Activated T-helper 1 cell treated with anti-CD3 and anti-CD28 coated beads, Interleukin-12 subunit alpha, Interleukin-12 subunit beta, Interleukin-2, Interleukin-4 antibody, amounts not matched to agents 30 ng/mL and 10 ng/mL and 1 ng/mL, durations not matched to agents 14 hours and 24 hours and 36 hours (primary cell): ENCODE measurements around the gene PLCL1. TPM values are rescaled to one million over a fixed set of nuclear protein-coding genes. Genes with fewer than 3 reads are reported as not detected.

Source experiments
- DNase-seq: peaks from one replicate; pipeline ENCODE4 v3.0.0; 2021; ENCODE audit warnings: low spot score
- H3K27ac Mint-ChIP-seq: one replicate; pipeline ENCODE4 v1.8.0; 2021; ENCODE audit warnings: mild to moderate bottlenecking, mixed read lengths
- H3K27me3 Mint-ChIP-seq: one replicate; pipeline ENCODE4 v1.8.0; 2022; ENCODE audit warnings: mild to moderate bottlenecking, moderate library complexity, mixed read lengths; ENCODE audit not compliant: insufficient read depth
- H3K36me3 Mint-ChIP-seq: one replicate; pipeline ENCODE4 v1.8.0; 2021; ENCODE audit warnings: low read depth, mixed read lengths
- H3K4me1 Mint-ChIP-seq: one replicate; pipeline ENCODE4 v1.8.0; 2021; ENCODE audit warnings: low read depth, mixed read lengths
- H3K4me3 Mint-ChIP-seq: one replicate; pipeline ENCODE4 v1.8.0; 2021; ENCODE audit warnings: mild to moderate bottlenecking, moderate library complexity, mixed read lengths
- H3K9me3 Mint-ChIP-seq: one replicate; pipeline ENCODE4 v1.8.0; 2021; ENCODE audit warnings: mixed read lengths
- intact Hi-C: fragments of 100-400 bp; cut with micrococcal nuclease; formaldehyde crosslinking; loops from one replicate; pipeline ENCODE4 v1.15.1; 2024
- total RNA-seq: library from RNA; stranded (reverse); gene quantifications from 2 replicates; pipeline ENCODE4 v1.2.3, GENCODE V29; 2022

The PLCL1 gene
- total RNA-seq, 1 donor from 2014 or later = 0.62 TPM

DNA sequence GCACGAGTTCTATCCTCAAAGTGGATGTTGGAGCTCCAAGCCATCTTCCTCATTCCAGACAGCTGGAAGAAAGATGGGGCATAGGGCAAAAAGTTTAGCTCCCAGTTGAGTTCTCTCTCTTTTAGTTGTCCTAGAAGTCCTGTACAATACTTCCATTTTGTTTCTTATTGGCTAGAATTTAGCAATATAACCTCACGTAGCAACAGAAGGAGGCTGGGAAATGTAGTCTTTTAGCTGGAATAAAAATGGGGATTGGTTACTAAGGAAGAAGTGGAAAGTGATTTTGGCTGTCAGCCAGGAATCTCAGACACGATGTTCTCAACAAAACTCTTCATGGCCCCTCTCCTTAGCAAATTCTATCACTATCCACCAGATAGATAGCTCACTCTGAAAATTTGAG is 79.9 kb downstream of the PLCL1 start:
- intact Hi-C loops = no loop called here
- peaks cover 3% of the 10 kb centered on the region for H3K9me3 Mint-ChIP-seq
- no peak overlapping the region for H3K27ac Mint-ChIP-seq

GRCh38 chr2:197885126-197885525 is 80.7 kb downstream of the PLCL1 start:
- H3K4me1 Mint-ChIP-seq = peaks cover 24% of the 10 kb centered on the region
- no peak for DNase-seq
- H3K27ac Mint-ChIP-seq = no peak overlapping the region
- no peak overlapping the region for H3K4me3 Mint-ChIP-seq
- intact Hi-C loops = no loop called here
- peaks cover 3% of the 10 kb centered on the region for H3K9me3 Mint-ChIP-seq
- H3K36me3 Mint-ChIP-seq = no peaks in the 10 kb centered on the region
- H3K27me3 Mint-ChIP-seq = no peaks in the 10 kb centered on the region

More for the DNA sequence above, 79.9 kb downstream of the PLCL1 start:
- no peak for DNase-seq
- Mint-ChIP-seq H3K4me3 (no peak overlapping the region), H3K36me3 (no peaks in the 10 kb centered on the region), H3K4me1 (peaks cover 15% of the 10 kb centered on the region), H3K27me3 (no peaks in the 10 kb centered on the region)

GRCh38 chr2:197885587-197885986 is 81.2 kb downstream of the PLCL1 start:
- H3K9me3 Mint-ChIP-seq = peaks cover 3% of the 10 kb centered on the region
- DNase-seq = no peak
- peaks cover 24% of the 10 kb centered on the region for H3K4me1 Mint-ChIP-seq
- H3K36me3 Mint-ChIP-seq = no peaks in the 10 kb centered on the region
- no peak overlapping the region for H3K4me3 Mint-ChIP-seq
- no peaks in the 10 kb centered on the region for H3K27me3 Mint-ChIP-seq
- H3K27ac Mint-ChIP-seq = no peak overlapping the region
- intact Hi-C loops = no loop called here

DNA sequence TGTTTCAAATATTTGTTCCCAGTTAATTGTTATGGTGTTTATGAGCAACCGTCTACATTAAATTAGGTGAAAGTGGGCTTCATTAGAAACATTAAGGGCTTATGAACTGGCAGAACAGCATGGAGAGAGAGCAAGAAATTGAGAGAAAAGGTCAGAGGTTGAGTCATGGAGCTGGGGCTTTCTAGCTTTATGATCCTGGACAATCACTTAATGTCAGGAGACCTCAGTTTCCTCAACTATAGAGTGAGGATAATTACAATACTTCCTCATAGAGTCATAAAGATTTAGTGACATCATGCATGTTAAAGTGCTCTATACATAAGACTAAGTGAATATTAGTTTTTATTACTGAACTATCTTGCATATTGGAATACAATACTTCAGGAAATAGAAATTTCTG is 83.9 kb downstream of the PLCL1 start:
- peaks cover 1% of the 10 kb centered on the region for H3K9me3 Mint-ChIP-seq
- no peaks in the 10 kb centered on the region for H3K27me3 Mint-ChIP-seq
- H3K36me3 Mint-ChIP-seq = peaks cover 4% of the 10 kb centered on the region
- DNase-seq = no peak
- no peak overlapping the region for H3K27ac Mint-ChIP-seq
- peaks cover 46% of the 10 kb centered on the region for H3K4me1 Mint-ChIP-seq
- H3K4me3 Mint-ChIP-seq = no peak overlapping the region
- intact Hi-C loops = loop anchor here (2.0 kb wide), 4 partner anchors 46 to 116 kb away; partner anchors contain the start of gene PLCL1

- no peaks in the 10 kb centered on the region for H3K9me3 Mint-ChIP-seq
- peak overlapping the region; percentile 59 for H3K27ac Mint-ChIP-seq
- peaks cover 53% of the 10 kb centered on the region for H3K4me1 Mint-ChIP-seq
- DNase-seq = peak; percentile 41
- H3K4me3 Mint-ChIP-seq = peak overlapping the region; percentile 5
- intact Hi-C loops = loop anchor here (1.0 to 2.0 kb wide), 7 partner anchors 15 to 116 kb away; partner anchors contain the start of gene PLCL1
- peaks cover 4% of the 10 kb centered on the region for H3K36me3 Mint-ChIP-seq
- H3K27me3 Mint-ChIP-seq = no peaks in the 10 kb centered on the region
These were observed 84.6 kb downstream of the PLCL1 start for GRCh38 chr2:197889041-197889440.

DNA sequence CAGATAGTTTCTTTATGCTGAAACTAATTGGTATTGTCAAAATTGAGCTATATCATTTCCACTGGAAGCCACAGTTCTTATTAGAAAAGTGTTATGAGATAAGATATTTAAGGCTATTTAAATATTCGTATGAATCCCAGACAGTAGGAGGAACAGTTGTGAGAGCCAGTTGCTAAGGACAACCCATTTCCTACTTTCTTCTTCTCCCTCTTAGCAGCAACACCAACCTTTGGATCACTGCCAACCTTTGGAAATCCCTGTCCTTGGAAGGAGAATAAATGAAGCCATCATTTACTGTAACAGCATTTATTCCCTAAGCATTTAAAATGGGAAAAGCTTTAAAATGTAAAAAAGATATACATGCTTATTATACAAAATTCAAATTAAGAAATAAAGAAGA is 85.8 kb downstream of the PLCL1 start:
- DNase-seq = no peak
- H3K27me3 Mint-ChIP-seq = no peaks in the 10 kb centered on the region
- no peaks in the 10 kb centered on the region for H3K9me3 Mint-ChIP-seq
- no peak overlapping the region for H3K4me3 Mint-ChIP-seq
- H3K27ac Mint-ChIP-seq = no peak overlapping the region
- peaks cover 58% of the 10 kb centered on the region for H3K4me1 Mint-ChIP-seq
- intact Hi-C loops = no loop called here
- peaks cover 4% of the 10 kb centered on the region for H3K36me3 Mint-ChIP-seq

DNA sequence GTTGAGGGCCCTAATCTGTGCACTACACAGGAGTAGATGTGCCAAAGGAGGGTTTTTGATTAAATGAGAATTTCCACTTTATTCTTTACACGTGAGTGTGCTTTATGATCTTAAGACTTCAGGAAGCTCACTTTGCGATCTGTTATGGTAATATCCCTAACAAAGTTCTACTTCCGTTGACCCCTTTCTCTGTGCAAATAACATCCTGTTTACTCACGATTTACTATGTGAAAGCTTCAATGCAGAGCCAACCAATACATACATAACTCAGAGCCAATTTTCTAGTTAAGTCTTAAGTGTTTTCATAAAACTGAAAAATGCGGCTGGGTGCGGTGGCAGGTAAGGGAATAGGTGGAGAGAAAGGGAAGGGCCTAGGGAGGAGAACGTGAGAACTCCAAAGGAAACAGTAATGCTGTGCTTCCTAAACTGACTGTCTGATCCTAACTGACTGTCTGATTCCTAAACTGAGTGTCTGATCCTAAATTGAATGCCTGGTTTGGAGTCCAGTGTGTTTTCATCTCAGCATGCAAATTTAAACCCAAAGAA is 87.6 kb downstream of the PLCL1 start:
- H3K9me3 Mint-ChIP-seq = no peaks in the 10 kb centered on the region
- peaks cover 58% of the 10 kb centered on the region for H3K4me1 Mint-ChIP-seq
- intact Hi-C loops = no loop called here
- DNase-seq = no peak
- H3K4me3 Mint-ChIP-seq = peak overlapping the region; percentile 59
- H3K27me3 Mint-ChIP-seq = peaks cover under 1% of the 10 kb centered on the region
- H3K36me3 Mint-ChIP-seq = peaks cover 4% of the 10 kb centered on the region
- H3K27ac Mint-ChIP-seq = peak overlapping the region; percentile 70

DNA sequence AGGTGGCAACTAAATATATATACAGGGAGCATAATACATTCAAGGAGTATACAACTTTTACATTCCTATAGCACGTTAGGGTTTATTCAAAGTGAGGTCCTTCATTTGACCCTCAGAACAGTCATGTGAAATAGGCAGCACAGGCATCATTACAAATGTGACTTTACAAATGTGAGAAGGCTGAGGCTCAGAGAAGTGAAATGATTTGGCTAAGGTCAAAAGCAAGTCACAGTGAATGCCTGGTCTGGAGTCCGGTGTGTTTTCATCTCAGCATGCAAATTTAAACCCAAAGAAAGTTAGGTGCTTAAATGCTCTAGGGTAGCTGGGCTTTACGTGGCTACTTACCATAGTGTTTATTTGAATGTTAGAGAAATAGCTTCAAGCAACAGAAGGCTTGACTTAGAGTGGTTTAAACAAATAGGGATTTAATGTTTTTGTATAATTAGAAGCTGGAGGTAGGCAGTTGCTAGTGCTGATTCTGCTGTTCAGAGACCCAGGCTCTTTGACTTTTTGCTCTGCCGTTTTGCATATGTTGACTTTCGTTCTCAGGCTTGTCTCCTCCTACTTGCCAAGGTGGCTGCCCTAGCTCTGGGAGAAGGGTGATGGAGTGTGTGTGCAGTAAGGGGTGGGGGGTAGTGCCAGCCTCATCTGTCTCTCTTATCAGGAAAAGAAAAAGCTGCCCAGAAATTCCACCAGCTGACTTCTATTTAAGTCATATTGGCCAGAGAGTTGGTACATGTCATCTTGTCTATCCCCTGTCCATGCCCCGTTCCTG is 89.2 kb downstream of the PLCL1 start:
- Mint-ChIP-seq H3K27ac (peak overlapping the region; percentile 11), H3K36me3 (peaks cover 4% of the 10 kb centered on the region), H3K4me1 (peaks cover 48% of the 10 kb centered on the region), H3K27me3 (peaks cover 3% of the 10 kb centered on the region), H3K9me3 (no peaks in the 10 kb centered on the region), H3K4me3 (peak overlapping the region; percentile 40)
- intact Hi-C loops = no loop called here
- no peak for DNase-seq

GRCh38 chr2:197894751-197895274 is 90.4 kb downstream of the PLCL1 start:
- Mint-ChIP-seq H3K36me3 (peaks cover 4% of the 10 kb centered on the region), H3K27me3 (peaks cover 7% of the 10 kb centered on the region), H3K27ac (no peak overlapping the region), H3K4me1 (peaks cover 37% of the 10 kb centered on the region), H3K9me3 (no peaks in the 10 kb centered on the region), H3K4me3 (no peak overlapping the region)
- intact Hi-C loops = no loop called here
- no peak for DNase-seq

DNA sequence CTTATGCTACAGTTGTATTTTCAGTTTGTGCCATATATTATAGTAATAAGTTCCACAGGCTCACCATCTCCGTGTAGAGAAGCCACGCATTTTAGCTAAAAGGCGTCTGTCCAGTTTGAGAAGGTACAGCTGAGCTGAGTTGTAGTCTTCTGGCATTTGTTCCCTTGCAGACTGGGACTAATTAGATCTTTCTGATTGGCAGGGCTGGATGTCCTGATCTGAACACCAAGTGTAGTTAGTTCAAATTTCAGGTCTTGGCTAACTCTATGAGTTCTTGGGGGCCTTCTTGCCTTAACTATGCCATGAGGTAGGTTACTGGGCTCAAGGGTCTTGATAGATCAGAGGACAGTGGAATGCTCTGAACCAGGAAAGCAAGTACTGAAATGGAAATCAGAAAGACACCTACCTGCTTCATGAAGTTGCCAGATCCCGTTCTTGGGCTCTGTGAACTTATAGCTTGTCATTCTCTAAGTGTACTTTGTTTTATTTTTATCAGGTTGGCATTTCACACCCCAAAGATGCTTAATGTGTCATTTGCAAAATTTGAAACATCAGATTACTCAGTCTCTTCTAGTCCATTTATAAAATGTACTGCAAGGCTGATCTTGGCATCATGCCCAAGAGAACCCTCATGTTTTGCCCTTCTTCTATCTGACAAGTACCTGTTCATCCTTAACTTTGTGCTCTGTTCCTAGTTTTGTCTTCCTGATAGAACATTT is 93.7 kb downstream of the PLCL1 start:
- Mint-ChIP-seq H3K27me3 (peaks cover 15% of the 10 kb centered on the region), H3K4me3 (no peak overlapping the region)
- intact Hi-C loops = no loop called here

DNA sequence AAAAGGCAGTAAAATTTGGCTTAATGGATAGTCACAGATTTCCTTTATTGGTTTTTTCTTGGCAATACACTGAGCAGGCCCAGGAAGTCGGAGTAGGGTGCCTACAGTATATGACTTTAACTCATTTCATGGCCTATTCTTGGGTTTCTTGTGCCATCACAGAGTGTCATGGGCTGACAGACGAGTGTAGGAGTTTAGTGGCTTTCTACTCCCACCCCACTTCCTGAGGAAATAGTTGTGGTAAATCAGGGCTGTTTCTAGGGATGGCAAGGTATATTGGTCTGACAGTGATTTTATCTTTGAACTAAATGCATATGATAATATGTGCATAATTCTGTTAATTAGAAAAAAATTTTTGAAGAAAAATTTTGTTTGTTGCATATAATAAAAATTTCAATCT is 100.1 kb downstream of the PLCL1 start:
- no peak overlapping the region for H3K4me3 Mint-ChIP-seq
- intact Hi-C loops = loop anchor here (1.0 to 5.0 kb wide), 4 partner anchors 15 to 100 kb away; partner anchors contain the start of gene PLCL1
- peaks cover 35% of the 10 kb centered on the region for H3K27me3 Mint-ChIP-seq
- H3K4me1 Mint-ChIP-seq = peaks cover 5% of the 10 kb centered on the region
- H3K9me3 Mint-ChIP-seq = peaks cover 3% of the 10 kb centered on the region
- no peak overlapping the region for H3K27ac Mint-ChIP-seq
- peak; percentile 6 for DNase-seq
- H3K36me3 Mint-ChIP-seq = peaks cover 2% of the 10 kb centered on the region

More for the DNA sequence above, 93.7 kb downstream of the PLCL1 start:
- H3K36me3 Mint-ChIP-seq = no peaks in the 10 kb centered on the region
- peaks cover 15% of the 10 kb centered on the region for H3K4me1 Mint-ChIP-seq
- no peak overlapping the region for H3K27ac Mint-ChIP-seq
- no peaks in the 10 kb centered on the region for H3K9me3 Mint-ChIP-seq
- no peak for DNase-seq

DNA sequence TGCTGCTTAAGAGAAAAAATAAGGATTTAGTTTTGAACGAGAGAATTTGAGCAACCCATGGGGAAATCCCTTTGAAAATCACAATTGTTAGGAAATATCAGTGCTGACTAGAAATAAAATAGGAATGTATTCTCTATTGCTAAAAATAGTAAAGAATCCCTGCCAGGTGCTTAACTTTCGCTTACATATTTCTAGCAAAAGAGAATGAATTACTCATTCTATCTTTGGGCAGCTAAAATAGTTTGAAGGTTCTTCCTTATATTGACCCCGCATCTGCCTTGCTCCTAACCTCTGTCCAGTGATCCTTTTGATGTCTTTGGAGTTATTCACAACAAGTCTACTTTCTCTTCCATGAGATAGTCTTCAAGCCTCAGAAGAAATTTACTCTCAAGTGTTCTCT is 103.8 kb downstream of the PLCL1 start:
- H3K36me3 Mint-ChIP-seq = peaks cover 2% of the 10 kb centered on the region
- no peak for DNase-seq
- peaks cover 30% of the 10 kb centered on the region for H3K27me3 Mint-ChIP-seq
- intact Hi-C loops = no loop called here
- no peak overlapping the region for H3K4me3 Mint-ChIP-seq
- peaks cover 3% of the 10 kb centered on the region for H3K9me3 Mint-ChIP-seq
- no peak overlapping the region for H3K27ac Mint-ChIP-seq
- H3K4me1 Mint-ChIP-seq = peaks cover 5% of the 10 kb centered on the region
